ENCODE measurements around the gene KMT5B.

KMT5B gene

DNA sequence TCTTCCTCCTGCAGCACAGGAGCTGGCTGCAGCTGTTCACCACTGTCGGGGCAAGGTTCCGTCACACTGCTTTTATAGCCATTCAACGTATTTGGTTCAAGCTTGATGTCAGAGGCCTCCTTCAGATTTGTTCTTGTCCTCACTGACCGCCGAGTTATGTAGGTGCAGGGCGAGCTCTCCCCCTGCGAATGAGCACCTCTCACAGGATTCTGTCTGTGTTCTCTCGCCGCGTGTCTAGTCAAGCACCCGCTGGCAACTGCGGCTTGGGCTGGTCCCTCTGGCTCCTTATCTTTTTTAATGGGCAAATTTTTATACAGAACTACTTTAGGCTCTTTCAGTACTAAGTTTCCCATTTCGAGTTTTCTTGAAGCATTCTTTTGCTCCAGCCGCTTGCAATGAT lies 54.5 kb downstream of the KMT5B start:
- Histone ChIP-seq H2BK120ac (ENCODE audit: low read depth, low read length) (no peak overlapping the region), H2AFZ (ENCODE audit: low read depth, low read length) (no peak overlapping the region), H3K9ac (ENCODE audit: low read length) (no peak overlapping the region), H4K8ac (ENCODE audit: low read length) (no peak overlapping the region), H2AK5ac (ENCODE audit: low read length, severe bottlenecking) (no peak overlapping the region), H2BK12ac (ENCODE audit: low read length in 2 of 2) (no peak overlapping the region), H3K27ac (ENCODE audit: low read length, poor library complexity, severe bottlenecking) (no peak overlapping the region), H2BK15ac (ENCODE audit: low read depth, poor library complexity, severe bottlenecking) (no peak overlapping the region), H3K14ac (ENCODE audit: low read length in 2 of 2) (no peak overlapping the region), H3K4me1 (ENCODE audit: control insufficient read depth, insufficient read depth, low read depth, low read length) (peaks cover 2% of the 10 kb centered on the region), H2BK5ac (ENCODE audit: low read depth, low read length, poor library complexity, severe bottlenecking) (no peak overlapping the region), H4K91ac (ENCODE audit: low read length) (no peak overlapping the region), H3K4me2 (ENCODE audit: low read length, poor library complexity, severe bottlenecking) (no peak overlapping the region), H3K79me1 (replicated peaks; ENCODE audit: low read length, poor library complexity, severe bottlenecking) (peaks cover 10% of the 10 kb centered on the region), H3K27me3 (ENCODE audit: control insufficient read depth in 1 of 2, insufficient read depth in 1 of 2, low read length in 2 of 2) (no peaks in the 10 kb centered on the region), H3K4me3 (ENCODE audit: insufficient read depth in 1 of 2, low read depth in 1 of 2, low read length in 2 of 2) (no peak overlapping the region), H3K9me3 (ENCODE audit: control insufficient read depth, low read length) (no peaks in the 10 kb centered on the region), H3K18ac (ENCODE audit: low read depth in 1 of 2, low read length in 2 of 2) (no peak overlapping the region), H3K36me3 (ENCODE audit: control insufficient read depth in 1 of 2, insufficient read depth in 2 of 2, low read depth in 1 of 2, low read length in 2 of 2) (peaks cover 27 to 72% of the 10 kb centered on the region in 2 experiments), H3K4ac (ENCODE audit: low read depth in 1 of 2, low read length in 2 of 2) (no peak overlapping the region), H3K23ac (ENCODE audit: low read length in 2 of 2) (no peak overlapping the region)
- WGBS, result 97% methylated on average over 14 of the region's 14 CpGs
- DNase-seq, result no peak

DNA sequence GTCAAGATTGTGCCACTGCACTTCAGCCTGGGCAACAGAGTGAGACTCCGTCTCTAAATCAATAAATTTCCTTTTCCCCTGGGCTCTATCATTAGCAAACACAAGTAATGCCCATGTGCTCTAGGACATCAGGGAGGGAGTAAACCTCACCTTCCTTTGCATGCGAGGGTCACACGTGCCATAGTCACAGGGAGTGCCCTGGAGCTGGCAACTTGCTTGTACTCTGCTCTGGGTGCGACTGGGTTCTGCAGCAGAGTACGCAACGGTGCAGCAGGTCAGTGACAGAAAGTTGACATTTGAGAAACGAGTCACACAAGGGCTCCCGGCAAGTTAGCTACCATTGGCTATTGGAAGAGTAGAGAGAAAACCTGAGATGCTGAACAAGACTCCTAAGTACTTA lies 59.4 kb downstream of the KMT5B start:
- Histone ChIP-seq H3K23ac (ENCODE audit: low read length in 2 of 2) (no peak overlapping the region), H4K8ac (ENCODE audit: low read length) (no peak overlapping the region), H2AFZ (ENCODE audit: low read depth, low read length) (no peak overlapping the region), H3K14ac (ENCODE audit: low read length in 2 of 2) (no peak overlapping the region), H3K36me3 (ENCODE audit: control insufficient read depth in 1 of 2, insufficient read depth in 2 of 2, low read depth in 1 of 2, low read length in 2 of 2) (peaks cover 13 to 38% of the 10 kb centered on the region in 2 experiments), H3K18ac (ENCODE audit: low read depth in 1 of 2, low read length in 2 of 2) (no peak overlapping the region), H3K27me3 (ENCODE audit: control insufficient read depth in 1 of 2, insufficient read depth in 1 of 2, low read length in 2 of 2) (peaks cover 0 to 13% of the 10 kb centered on the region in 2 experiments), H2BK15ac (ENCODE audit: low read depth, poor library complexity, severe bottlenecking) (no peak overlapping the region), H3K4me3 (ENCODE audit: insufficient read depth in 1 of 2, low read depth in 1 of 2, low read length in 2 of 2) (no peak overlapping the region), H4K91ac (ENCODE audit: low read length) (no peak overlapping the region), H3K9me3 (ENCODE audit: control insufficient read depth, low read length) (no peaks in the 10 kb centered on the region), H3K27ac (ENCODE audit: low read length, poor library complexity, severe bottlenecking) (no peak overlapping the region), H3K4ac (ENCODE audit: low read depth in 1 of 2, low read length in 2 of 2) (no peak overlapping the region), H3K79me1 (replicated peaks; ENCODE audit: low read length, poor library complexity, severe bottlenecking) (peaks cover 3% of the 10 kb centered on the region), H2AK5ac (ENCODE audit: low read length, severe bottlenecking) (no peak overlapping the region), H3K9ac (ENCODE audit: low read length) (no peak overlapping the region), H3K4me2 (ENCODE audit: low read length, poor library complexity, severe bottlenecking) (no peak overlapping the region), H3K4me1 (ENCODE audit: control insufficient read depth, insufficient read depth, low read depth, low read length) (peaks cover 2% of the 10 kb centered on the region), H2BK5ac (ENCODE audit: low read depth, low read length, poor library complexity, severe bottlenecking) (no peak overlapping the region), H2BK12ac (ENCODE audit: low read length in 2 of 2) (no peak overlapping the region), H2BK120ac (ENCODE audit: low read depth, low read length) (no peak overlapping the region)
- WGBS, result 89% methylated on average over 8 of the region's 8 CpGs
- DNase-seq, result no peak

- Histone ChIP-seq H2BK5ac (ENCODE audit: low read depth, low read length, poor library complexity, severe bottlenecking) (no peak overlapping the region), H4K8ac (ENCODE audit: low read length) (no peak overlapping the region), H3K79me1 (replicated peaks; ENCODE audit: low read length, poor library complexity, severe bottlenecking) (no peaks in the 10 kb centered on the region), H4K91ac (ENCODE audit: low read length) (no peak overlapping the region), H2BK12ac (ENCODE audit: low read length in 2 of 2) (no peak overlapping the region), H3K23ac (ENCODE audit: low read length in 2 of 2) (no peak overlapping the region), H3K14ac (ENCODE audit: low read length in 2 of 2) (no peak overlapping the region), H3K4me3 (ENCODE audit: insufficient read depth in 1 of 2, low read depth in 1 of 2, low read length in 2 of 2) (no peak overlapping the region), H3K4me2 (ENCODE audit: low read length, poor library complexity, severe bottlenecking) (no peak overlapping the region), H3K9ac (ENCODE audit: low read length) (no peak overlapping the region), H3K27me3 (ENCODE audit: control insufficient read depth in 1 of 2, insufficient read depth in 1 of 2, low read length in 2 of 2) (peaks cover 0 to 20% of the 10 kb centered on the region in 2 experiments), H3K9me3 (ENCODE audit: control insufficient read depth, low read length) (no peaks in the 10 kb centered on the region), H3K36me3 (ENCODE audit: control insufficient read depth in 1 of 2, insufficient read depth in 2 of 2, low read depth in 1 of 2, low read length in 2 of 2) (peaks cover 3 to 8% of the 10 kb centered on the region in 2 experiments), H3K27ac (ENCODE audit: low read length, poor library complexity, severe bottlenecking) (no peak overlapping the region), H3K4ac (ENCODE audit: low read depth in 1 of 2, low read length in 2 of 2) (no peak overlapping the region), H2BK120ac (ENCODE audit: low read depth, low read length) (no peak overlapping the region), H3K18ac (ENCODE audit: low read depth in 1 of 2, low read length in 2 of 2) (no peak overlapping the region), H2AK5ac (ENCODE audit: low read length, severe bottlenecking) (no peak overlapping the region), H3K4me1 (ENCODE audit: control insufficient read depth, insufficient read depth, low read depth, low read length) (peaks cover 18% of the 10 kb centered on the region), H2BK15ac (ENCODE audit: low read depth, poor library complexity, severe bottlenecking) (no peak overlapping the region), H2AFZ (ENCODE audit: low read depth, low read length) (no peak overlapping the region)
- peak; percentile 22 for DNase-seq
- WGBS, result 40% methylated on average over 5 of the region's 7 CpGs
Measured at GRCh38 chr11:68150037-68150436, 63.1 kb downstream of the KMT5B start.

DNA sequence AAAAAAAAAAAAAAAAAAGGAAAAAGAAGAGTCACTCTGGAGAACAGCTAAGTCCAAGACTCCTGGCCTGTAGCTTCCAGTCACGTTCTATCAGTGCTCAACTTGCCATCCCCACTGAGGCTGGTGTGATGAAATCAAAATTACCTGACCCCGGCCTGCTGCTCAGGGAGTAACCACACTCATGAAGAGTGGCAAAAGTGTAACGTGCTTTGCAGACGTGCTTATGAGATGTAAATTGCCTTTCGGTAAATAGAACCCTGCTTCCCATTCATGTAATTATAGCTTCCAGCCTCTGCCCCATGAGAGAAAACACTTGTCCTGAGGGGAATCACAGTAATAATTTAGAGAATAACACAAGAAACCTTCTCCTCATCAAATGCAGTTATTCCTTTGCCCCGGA lies 63.7 kb downstream of the KMT5B start:
- no peak overlapping the region for H2BK120ac ChIP-seq (ENCODE audit: low read depth, low read length)
- no peak overlapping the region for H4K91ac ChIP-seq (ENCODE audit: low read length)
- H3K4ac ChIP-seq (ENCODE audit: low read depth in 1 of 2, low read length in 2 of 2), result no peak overlapping the region
- no peak overlapping the region for H2AK5ac ChIP-seq (ENCODE audit: low read length, severe bottlenecking)
- H3K14ac ChIP-seq (ENCODE audit: low read length in 2 of 2), result no peak overlapping the region
- H2AFZ ChIP-seq (ENCODE audit: low read depth, low read length), result no peak overlapping the region
- H3K27me3 ChIP-seq (ENCODE audit: control insufficient read depth in 1 of 2, insufficient read depth in 1 of 2, low read length in 2 of 2), result peaks cover 0 to 20% of the 10 kb centered on the region in 2 experiments
- WGBS, result 86% methylated on average over 6 of the region's 6 CpGs
- H2BK15ac ChIP-seq (ENCODE audit: low read depth, poor library complexity, severe bottlenecking), result no peak overlapping the region
- no peak overlapping the region for H2BK5ac ChIP-seq (ENCODE audit: low read depth, low read length, poor library complexity, severe bottlenecking)
- no peaks in the 10 kb centered on the region for H3K9me3 ChIP-seq (ENCODE audit: control insufficient read depth, low read length)
- DNase-seq, result no peak
- H3K23ac ChIP-seq (ENCODE audit: low read length in 2 of 2), result no peak overlapping the region
- peaks cover 18% of the 10 kb centered on the region for H3K4me1 ChIP-seq (ENCODE audit: control insufficient read depth, insufficient read depth, low read depth, low read length)
- peaks cover 3 to 6% of the 10 kb centered on the region in 2 experiments for H3K36me3 ChIP-seq (ENCODE audit: control insufficient read depth in 1 of 2, insufficient read depth in 2 of 2, low read depth in 1 of 2, low read length in 2 of 2)
- no peak overlapping the region for H3K18ac ChIP-seq (ENCODE audit: low read depth in 1 of 2, low read length in 2 of 2)
- H4K8ac ChIP-seq (ENCODE audit: low read length), result no peak overlapping the region
- no peak overlapping the region for H3K9ac ChIP-seq (ENCODE audit: low read length)
- H3K4me2 ChIP-seq (ENCODE audit: low read length, poor library complexity, severe bottlenecking), result no peak overlapping the region
- no peak overlapping the region for H3K27ac ChIP-seq (ENCODE audit: low read length, poor library complexity, severe bottlenecking)
- no peak overlapping the region for H3K4me3 ChIP-seq (ENCODE audit: insufficient read depth in 1 of 2, low read depth in 1 of 2, low read length in 2 of 2)
- no peaks in the 10 kb centered on the region for H3K79me1 ChIP-seq (replicated peaks; ENCODE audit: low read length, poor library complexity, severe bottlenecking)
- H2BK12ac ChIP-seq (ENCODE audit: low read length in 2 of 2), result no peak overlapping the region
